Right lobe of liver (tissue), 4 donors: ENCODE data around the gene EPHA4.
"Not testable (repeated sequence)": the region's sequence is repeated elsewhere in the genome, so short reads cannot be mapped to it uniquely, and the experiment has no call there.

ENCODE experiments used
- POLR2A ChIP-seq: fragments of 450-650 bp; IDR thresholded peaks from one replicate; pipeline ENCODE4 v1.6.1; 2017; ENCODE audit warnings: antibody characterized with exemption, mild to moderate bottlenecking
- TF ChIP-seq, protein P1 (sequence below), 4 donors: fragments of 200-600 bp in 3 of 4; fragments of 450-650 bp in 1 of 4; IDR thresholded peaks; one replicate each; pipeline versions ENCODE4 v1.5.1 to v1.8.0; 2016 to 2022; ENCODE audit warnings: antibody characterized with exemption in 4 of 4, mild to moderate bottlenecking in 2 of 4
- donor health status: DM: no; HTN: no; CAD: no.
- donor health status: DM: no; HTN: no; CAD: no.
- donor health status: DM: no; HTN: yes; CAD: no.

DNA sequence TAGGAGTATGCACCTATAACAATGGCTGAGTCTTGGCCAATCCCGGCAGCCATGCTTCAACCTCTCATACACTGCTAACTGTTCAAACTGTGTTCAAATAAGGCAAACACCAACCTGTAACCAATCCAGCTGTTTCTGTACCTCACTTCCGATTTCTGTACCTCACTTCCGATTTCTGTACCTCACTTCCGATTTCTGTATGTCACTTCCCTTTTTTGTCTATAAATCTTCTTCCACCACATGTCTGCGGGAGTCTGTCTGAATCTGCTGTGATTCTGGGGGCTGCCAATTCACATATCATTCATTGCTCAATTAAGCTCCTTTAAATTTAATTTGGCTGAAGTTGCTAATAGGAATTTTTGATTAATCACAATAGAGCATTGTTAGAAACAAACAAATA is 60.8 kb downstream of the EPHA4 start:
- TF ChIP-seq, protein P1, sequence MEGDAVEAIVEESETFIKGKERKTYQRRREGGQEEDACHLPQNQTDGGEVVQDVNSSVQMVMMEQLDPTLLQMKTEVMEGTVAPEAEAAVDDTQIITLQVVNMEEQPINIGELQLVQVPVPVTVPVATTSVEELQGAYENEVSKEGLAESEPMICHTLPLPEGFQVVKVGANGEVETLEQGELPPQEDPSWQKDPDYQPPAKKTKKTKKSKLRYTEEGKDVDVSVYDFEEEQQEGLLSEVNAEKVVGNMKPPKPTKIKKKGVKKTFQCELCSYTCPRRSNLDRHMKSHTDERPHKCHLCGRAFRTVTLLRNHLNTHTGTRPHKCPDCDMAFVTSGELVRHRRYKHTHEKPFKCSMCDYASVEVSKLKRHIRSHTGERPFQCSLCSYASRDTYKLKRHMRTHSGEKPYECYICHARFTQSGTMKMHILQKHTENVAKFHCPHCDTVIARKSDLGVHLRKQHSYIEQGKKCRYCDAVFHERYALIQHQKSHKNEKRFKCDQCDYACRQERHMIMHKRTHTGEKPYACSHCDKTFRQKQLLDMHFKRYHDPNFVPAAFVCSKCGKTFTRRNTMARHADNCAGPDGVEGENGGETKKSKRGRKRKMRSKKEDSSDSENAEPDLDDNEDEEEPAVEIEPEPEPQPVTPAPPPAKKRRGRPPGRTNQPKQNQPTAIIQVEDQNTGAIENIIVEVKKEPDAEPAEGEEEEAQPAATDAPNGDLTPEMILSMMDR (IDR thresholded peaks at IDR 0.05), result not testable (repeated sequence)
- TF ChIP-seq POLR2A, result not testable (repeated sequence)
